Esophagus (tissue), 2 donors: ENCODE data around the gene KRT4. TPM values are rescaled to one million over a fixed set of nuclear protein-coding genes. Genes with fewer than 3 reads are reported as not detected.

Experiments
- H3K27ac ChIP-seq, 2 donors: one replicate each; pipeline ENCODE4 v1.5.1; 2013; ENCODE audit warnings: low read depth in 2 of 2, mild to moderate bottlenecking in 2 of 2, inconsistent platforms in 1 of 2, low read length in 1 of 2, moderate library complexity in 1 of 2
- H3K27me3 ChIP-seq, 2 donors: one replicate each; pipeline ENCODE4 v1.6.1; 2013; ENCODE audit warnings: low read length in 2 of 2, control low read depth in 1 of 2, mild to moderate bottlenecking in 1 of 2; ENCODE audit not compliant: insufficient read depth in 2 of 2, control insufficient read depth in 1 of 2
- H3K36me3 ChIP-seq, 2 donors: one replicate each; pipeline ENCODE4 v1.6.1; 2013; ENCODE audit warnings: low read length in 1 of 2; ENCODE audit not compliant: control insufficient read depth in 2 of 2, insufficient read depth in 2 of 2
- H3K4me1 ChIP-seq, 2 donors: one replicate each; pipeline ENCODE4 v1.6.1; 2013; ENCODE audit warnings: low read length in 1 of 2; ENCODE audit not compliant: control insufficient read depth in 2 of 2, insufficient read depth in 2 of 2
- H3K4me3 ChIP-seq, 2 donors: one replicate each; pipeline ENCODE4 v1.5.1; 2013; ENCODE audit warnings: low read length in 2 of 2, mild to moderate bottlenecking in 2 of 2, low read depth in 1 of 2, moderate library complexity in 1 of 2
- H3K9me3 ChIP-seq, 2 donors: one replicate each; pipeline ENCODE4 v1.6.1; 2013; ENCODE audit warnings: mild to moderate bottlenecking in 2 of 2, low read depth in 1 of 2, low read length in 1 of 2, moderate library complexity in 1 of 2; ENCODE audit not compliant: control insufficient read depth in 2 of 2, insufficient read depth in 1 of 2
- WGBS, 2 donors: extraction: QIAGEN DNeasy Blood & Tissue Kit; methylation state at CpG; one replicate each; pipeline ENCODE4 v1.1.7; 2013; 5-methylcytosine and 5-hydroxymethylcytosine counted together
- polyA plus RNA-seq, 2 donors: library from polyadenylated mRNA; stranded (reverse); fragments of 200-250 nt; gene quantifications; one replicate each; pipeline ENCODE4 v1.2.3, GENCODE V29; 2013
- donor health status: healthy with polysubstance abuse.
- donor health status: Bipolar disorder and iron deficiency.

Gene KRT4
- polyA plus RNA-seq, 2 donors = 8,130 to 17,509 TPM

DNA sequence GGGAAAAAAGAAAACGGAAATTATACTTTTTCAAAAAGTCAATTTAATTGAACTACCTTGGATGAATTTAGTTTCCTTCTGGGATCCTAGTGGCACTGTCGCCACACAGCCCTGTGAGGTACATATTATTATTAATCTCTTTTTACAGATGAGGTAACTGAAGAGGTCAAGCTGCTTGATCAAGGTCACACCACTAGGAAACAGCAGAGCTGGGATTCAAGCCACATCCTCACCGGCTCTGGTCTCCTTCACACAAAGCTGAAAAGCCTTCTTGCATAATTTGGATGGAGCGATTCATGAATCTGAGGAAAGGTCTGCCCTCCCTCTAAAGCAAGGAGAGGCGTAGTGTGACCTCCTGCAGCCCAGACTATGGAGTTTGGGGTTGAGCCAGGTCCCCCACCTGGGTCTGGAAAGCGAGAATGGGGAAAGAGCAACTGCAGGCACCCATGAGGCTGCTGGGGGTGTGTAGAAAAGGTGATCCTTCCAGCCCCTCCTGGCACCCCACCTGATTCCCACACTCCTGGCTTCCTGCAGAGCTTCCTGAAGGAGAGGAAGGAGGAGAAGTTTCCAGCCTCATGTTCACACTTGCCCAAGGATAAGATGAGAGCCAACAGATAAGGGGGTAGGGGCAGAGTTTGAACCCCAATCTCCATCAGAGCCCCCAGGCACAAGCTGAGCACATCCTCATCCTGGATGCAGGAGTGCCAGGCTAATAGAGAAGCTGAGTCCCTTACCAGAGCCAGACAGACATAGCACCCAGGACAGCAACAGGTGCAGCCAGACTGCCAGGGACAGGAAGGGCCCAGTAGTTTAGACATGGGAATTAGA lies 24.1 kb upstream of the KRT4 start:
- H3K4me3 ChIP-seq = no peak overlapping the region
- H3K27me3 ChIP-seq = no peaks in the 10 kb centered on the region
- peak overlapping the region; percentile 13 to 24 for H3K27ac ChIP-seq
- no peaks in the 10 kb centered on the region for H3K9me3 ChIP-seq
- no peaks in the 10 kb centered on the region for H3K4me1 ChIP-seq
- WGBS, 2 donors = 78 to 85% methylated on average over 6 of the region's 6 CpGs
- no peaks in the 10 kb centered on the region for H3K36me3 ChIP-seq

DNA sequence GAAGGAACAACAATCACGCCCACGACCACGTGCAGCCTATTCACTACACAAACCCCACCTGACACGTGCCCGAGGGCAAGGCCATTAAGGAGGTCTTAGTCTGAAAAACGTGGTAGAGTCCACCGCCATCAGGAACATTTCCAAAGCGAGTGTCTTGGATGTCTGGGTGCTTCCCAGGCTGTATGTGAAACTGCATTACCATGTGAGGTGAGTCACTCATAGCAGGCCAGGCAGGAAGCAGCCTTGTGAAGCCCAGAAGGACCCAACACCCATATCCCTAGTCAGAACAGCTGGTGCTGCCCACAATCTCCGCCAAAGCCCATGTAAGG lies 23.5 kb upstream of the KRT4 start:
- no peaks in the 10 kb centered on the region for H3K9me3 ChIP-seq
- peak overlapping the region; percentile 19 to 52 for H3K27ac ChIP-seq
- H3K4me1 ChIP-seq = no peaks in the 10 kb centered on the region
- no peaks in the 10 kb centered on the region for H3K36me3 ChIP-seq
- no peaks in the 10 kb centered on the region for H3K27me3 ChIP-seq
- 49 to 55% methylated on average over 9 of the region's 9 CpGs for whole genome bisulfite sequencing, 2 donors
- no peak overlapping the region for H3K4me3 ChIP-seq

DNA sequence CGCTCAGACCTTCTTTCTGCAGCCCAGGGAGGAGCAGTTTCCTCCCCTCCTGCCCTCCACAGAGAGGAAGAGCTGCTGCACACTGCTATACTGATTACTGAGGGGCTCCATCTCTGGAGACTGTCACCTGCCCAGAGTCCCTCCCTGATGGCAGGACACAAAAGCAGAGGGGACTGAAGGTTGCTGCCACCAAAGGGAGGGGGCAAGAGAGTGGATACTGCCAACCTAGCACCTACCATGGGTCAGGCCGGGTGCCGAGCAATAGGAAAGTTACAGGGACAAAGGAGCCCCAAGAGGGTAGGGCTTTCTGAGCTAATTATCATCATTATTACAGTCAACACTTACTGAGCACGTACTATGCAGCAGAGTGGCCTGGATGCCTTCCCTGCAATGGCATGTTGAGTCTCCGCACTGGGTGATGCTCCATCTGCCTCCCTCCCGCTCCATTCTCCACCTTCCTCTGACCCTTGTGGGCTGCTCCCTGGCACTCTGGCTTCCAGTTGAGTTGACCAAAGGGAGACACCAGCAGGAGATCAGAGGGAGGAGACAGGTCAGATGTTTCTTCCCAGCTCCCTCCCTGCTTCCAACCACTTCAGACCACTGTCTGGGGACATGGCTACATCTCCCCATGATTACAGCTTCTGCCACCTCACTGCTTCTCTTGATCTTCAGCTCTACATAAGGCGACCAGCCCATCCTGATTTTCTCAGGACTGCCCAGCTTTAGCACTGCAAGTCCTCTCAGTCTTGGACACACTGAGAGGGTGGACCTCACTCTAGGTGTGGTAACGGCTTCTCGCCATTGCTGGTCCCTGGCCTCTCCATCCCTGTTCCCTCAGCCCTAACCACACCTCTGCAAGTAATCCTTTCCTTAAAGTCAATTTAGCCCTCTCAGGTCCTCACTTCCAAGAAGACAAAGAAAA lies 22.8 kb upstream of the KRT4 start:
- no peak overlapping the region for H3K4me3 ChIP-seq
- H3K27me3 ChIP-seq = no peaks in the 10 kb centered on the region
- H3K27ac ChIP-seq = peak overlapping the region; percentile 19 to 52
- H3K4me1 ChIP-seq = no peaks in the 10 kb centered on the region
- WGBS, 2 donors = 82 to 86% methylated on average over 9 of the region's 9 CpGs
- H3K36me3 ChIP-seq = no peaks in the 10 kb centered on the region
- H3K9me3 ChIP-seq = no peaks in the 10 kb centered on the region

DNA sequence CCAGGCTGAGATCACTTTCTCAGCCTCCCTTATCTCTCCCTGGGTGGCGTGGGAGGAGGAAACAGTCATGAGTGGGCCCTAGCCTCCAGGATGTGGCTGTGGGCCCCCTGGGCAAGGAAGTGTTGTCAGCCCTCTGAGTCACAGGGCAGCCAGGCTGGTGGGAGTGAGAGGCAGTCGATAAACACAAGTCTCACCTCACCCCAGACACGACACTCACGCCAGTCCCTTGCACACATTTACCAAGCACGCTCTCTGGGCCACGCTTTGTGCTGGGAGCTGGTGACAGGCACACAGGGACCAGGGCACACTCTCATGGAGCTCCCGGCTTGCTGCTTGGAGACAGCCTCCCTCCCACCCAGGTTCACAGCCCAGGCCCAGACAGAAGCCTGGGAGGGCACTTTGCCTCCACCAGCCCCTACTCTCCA lies 22.1 kb upstream of the KRT4 start:
- Histone ChIP-seq H3K27me3 (no peaks in the 10 kb centered on the region), H3K4me3 (no peak overlapping the region), H3K9me3 (no peaks in the 10 kb centered on the region), H3K36me3 (no peaks in the 10 kb centered on the region), H3K4me1 (no peaks in the 10 kb centered on the region), H3K27ac (peak overlapping the region in 1 of 2 donors; percentile 40)
- WGBS, 2 donors = 75 to 80% methylated on average over 7 of the region's 7 CpGs

DNA sequence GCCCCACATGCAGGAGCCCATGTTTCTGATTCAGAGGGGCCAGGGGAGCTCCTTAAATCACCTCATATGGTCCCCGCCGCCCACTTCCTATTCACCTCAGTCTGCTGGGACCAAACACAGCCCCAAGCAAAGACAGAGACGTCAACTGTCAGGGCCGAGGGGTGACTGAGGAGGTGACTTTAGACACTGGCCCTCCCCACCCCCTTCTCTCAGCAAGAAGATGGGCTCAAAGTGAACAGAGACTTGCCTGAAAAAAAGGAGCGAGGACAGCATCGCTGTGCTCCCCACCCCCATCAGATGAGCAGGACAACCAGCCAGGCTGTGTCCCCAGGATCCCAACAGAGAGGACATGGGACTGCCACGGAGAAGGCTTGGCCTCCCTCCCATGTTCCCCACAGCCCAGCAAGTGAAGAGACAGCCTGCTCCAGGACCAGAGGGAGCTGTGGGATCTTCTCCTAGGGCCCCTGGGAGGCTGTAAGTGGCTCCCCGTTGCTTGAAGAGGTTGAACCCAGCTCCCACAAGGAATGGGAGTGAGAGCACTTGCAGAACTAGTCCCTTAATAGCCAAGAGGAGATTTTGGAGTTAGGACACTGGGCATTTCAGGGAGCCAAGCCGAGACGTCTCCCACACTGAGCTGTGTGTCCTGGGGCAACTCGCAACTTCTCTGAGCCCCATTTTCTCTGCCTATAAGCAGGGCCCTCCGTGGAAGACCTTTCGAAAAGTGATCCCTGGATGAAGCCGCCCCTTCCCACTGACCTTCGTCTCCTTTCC lies 21.5 kb upstream of the KRT4 start:
- 84 to 88% methylated on average over 15 of the region's 15 CpGs for WGBS, 2 donors
- no peaks in the 10 kb centered on the region for H3K9me3 ChIP-seq
- H3K27ac ChIP-seq = no peak overlapping the region
- H3K27me3 ChIP-seq = no peaks in the 10 kb centered on the region
- H3K4me1 ChIP-seq = no peaks in the 10 kb centered on the region
- no peak overlapping the region for H3K4me3 ChIP-seq
- H3K36me3 ChIP-seq = no peaks in the 10 kb centered on the region

DNA sequence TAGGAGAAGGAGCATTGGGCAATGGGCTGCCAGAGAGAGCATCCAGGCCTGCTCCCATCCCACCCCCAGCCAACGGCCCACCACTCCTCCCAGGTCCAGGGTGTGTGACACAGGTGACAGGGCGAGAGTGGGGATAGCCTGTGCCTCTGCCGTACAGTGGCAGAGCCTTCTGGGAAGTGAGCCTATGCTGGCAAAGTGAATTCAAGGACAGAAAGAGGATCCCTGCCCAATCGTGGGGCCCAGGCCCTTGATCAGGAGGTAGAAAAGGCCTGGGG lies 20.7 kb upstream of the KRT4 start:
- no peak overlapping the region for H3K4me3 ChIP-seq
- H3K4me1 ChIP-seq = no peaks in the 10 kb centered on the region
- H3K9me3 ChIP-seq = no peaks in the 10 kb centered on the region
- 66 to 69% methylated on average over 4 of the region's 4 CpGs for WGBS, 2 donors
- H3K27me3 ChIP-seq = no peaks in the 10 kb centered on the region
- no peaks in the 10 kb centered on the region for H3K36me3 ChIP-seq
- no peak overlapping the region for H3K27ac ChIP-seq

DNA sequence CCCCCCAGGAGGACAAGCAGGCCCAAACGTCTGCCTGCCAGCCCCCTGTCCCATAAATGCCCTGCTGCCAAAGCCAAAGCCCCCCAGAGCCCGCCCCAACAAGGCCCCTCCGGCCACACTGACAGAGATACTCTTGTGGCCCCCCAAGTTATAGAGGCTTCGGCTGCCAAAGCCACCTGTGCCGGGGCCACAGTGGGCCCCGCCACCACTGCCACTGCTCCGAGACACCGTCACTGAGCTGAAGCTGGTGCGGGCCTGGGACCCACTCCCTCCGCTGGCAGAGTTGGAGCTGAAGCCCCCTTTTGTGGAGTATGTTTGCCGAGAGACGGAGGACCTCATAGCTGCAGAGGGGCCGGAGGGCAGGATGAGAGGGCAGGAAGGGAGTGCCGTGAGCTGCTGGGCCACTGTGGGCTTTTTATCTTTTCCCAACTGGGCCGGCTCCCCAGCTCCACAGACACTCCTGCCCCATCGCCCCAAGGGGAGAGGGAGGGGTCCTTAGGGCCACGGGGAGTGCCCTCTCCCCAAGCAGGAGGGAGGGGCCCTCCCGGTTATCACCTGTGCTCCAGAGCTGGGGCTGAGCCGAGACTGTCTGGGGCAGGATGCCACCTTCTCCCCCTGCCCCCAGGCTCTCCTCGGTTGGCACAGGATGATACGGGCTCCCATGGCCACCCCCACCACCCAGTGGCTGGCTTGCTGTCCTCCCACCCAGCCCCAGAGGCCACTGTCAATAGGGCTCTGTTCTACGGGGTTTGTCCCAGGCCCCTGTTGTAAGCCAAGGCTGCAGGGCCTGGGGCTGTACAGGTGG lies 20.2 kb upstream of the KRT4 start, which contains the start of gene KRT79:
Gene KRT79 (minus strand): TSS at position 390 of the 805 bp plus-strand sequence. CDS start 51 bp downstream, at position 339.
- Histone ChIP-seq H3K4me1 (no peaks in the 10 kb centered on the region), H3K27me3 (no peaks in the 10 kb centered on the region), H3K4me3 (no peak within 1 kb of the TSS), H3K27ac (no peak within 1 kb of the TSS), H3K9me3 (no peaks in the 10 kb centered on the region), H3K36me3 (no peaks in the 10 kb centered on the region)
- 76 to 83% methylated on average over 22 of the region's 22 CpGs for WGBS, 2 donors

DNA sequence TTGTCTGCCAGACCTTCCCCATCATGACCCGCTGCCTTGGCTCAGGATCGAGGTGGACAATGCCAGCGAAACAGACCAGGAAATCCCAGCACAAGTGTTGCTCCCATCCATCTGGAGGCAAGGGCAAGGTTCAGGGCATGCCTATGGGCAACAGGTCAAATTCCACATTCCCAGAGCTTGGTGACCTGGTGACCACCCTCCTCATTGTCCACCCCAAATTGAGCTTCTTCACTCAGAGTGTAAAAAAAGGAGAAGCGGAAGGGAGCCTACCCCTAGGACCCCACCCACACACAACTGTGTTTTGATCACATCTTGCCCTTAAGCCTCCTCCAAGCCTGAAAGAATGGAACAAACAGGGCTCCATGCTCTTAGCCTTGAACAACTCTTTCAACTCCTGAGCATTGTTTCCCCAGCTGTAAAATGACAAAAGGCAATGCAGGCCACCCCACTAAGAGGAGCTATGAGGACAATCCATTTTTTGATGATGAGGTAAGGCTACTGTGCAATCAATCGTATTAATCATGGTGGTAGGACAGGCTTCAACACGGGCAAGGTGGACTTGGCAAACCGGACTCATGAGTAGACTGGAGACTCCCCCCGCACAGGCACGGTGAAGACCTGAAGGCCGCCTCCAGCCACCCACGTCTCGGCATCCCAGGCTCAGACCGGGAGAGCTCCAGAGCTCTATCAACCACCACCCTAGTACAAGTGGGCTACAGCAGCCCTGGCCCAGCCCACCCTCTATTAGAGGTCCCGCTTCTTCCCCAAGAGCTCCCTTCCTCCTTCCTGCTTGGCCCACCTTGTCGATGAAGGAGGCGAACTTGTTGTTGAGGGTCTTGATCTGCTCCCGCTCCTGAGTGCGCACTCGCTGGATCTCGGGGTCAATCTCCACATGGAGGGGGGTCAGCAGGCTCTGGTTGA lies 19.3 kb upstream of the KRT4 start:
- H3K4me1 ChIP-seq = no peaks in the 10 kb centered on the region
- no peaks in the 10 kb centered on the region for H3K36me3 ChIP-seq
- no peak overlapping the region for H3K27ac ChIP-seq
- H3K27me3 ChIP-seq = no peaks in the 10 kb centered on the region
- no peaks in the 10 kb centered on the region for H3K9me3 ChIP-seq
- H3K4me3 ChIP-seq = no peak overlapping the region
- WGBS, 2 donors = 88 to 92% methylated on average over 20 of the region's 20 CpGs
